Measurements from ENCODE around the gene ADAM12. TPM values are rescaled to one million over a fixed set of nuclear protein-coding genes. Genes with fewer than 3 reads are reported as not detected.

The ADAM12 gene
- total and polyA plus RNA-seq, 2 donors (not counting 1 experiment from before 2014, with no cell fraction given): 21.0 to 56.9 TPM

- H3K4me1 ChIP-seq (ENCODE audit: control insufficient read depth, extremely low read depth, insufficient read depth, low read length): no peaks in the 10 kb centered on the region
- no peak overlapping the region for H3K4me2 ChIP-seq (ENCODE audit: extremely low read depth, insufficient read depth, low read length)
- no peak overlapping the region for H3K9ac ChIP-seq (ENCODE audit: insufficient read depth, low read length)
Measured at GRCh38 chr10:126222736-126223511, 165.4 kb downstream of the ADAM12 start.

GRCh38 chr10:126221874-126222273 lies 166.4 kb downstream of the ADAM12 start:
- no peaks in the 10 kb centered on the region for H3K9me3 ChIP-seq (ENCODE audit: control insufficient read depth, insufficient read depth, low read depth, low read length)
- no peaks in the 10 kb centered on the region for H3K79me2 ChIP-seq (ENCODE audit: control insufficient read depth, insufficient read depth, low read length)

More at GRCh38 chr10:126222736-126223511, 165.4 kb downstream of the ADAM12 start:
- Histone ChIP-seq H4K20me1 (ENCODE audit: control insufficient read depth, extremely low read depth, insufficient read depth, low read length) (no peaks in the 10 kb centered on the region), H3K27ac (ENCODE audit: insufficient read depth, low read length) (no peak overlapping the region), H3K4me3 (replicated peaks in 1 of 4; ENCODE audit: control extremely low read depth in 1 of 4, insufficient read depth in 1 of 4, low read depth in 3 of 4, low read length in 4 of 4) (no peak overlapping the region), H3K36me3 (ENCODE audit: control insufficient read depth, insufficient read depth, low read length) (no peaks in the 10 kb centered on the region), H2AFZ (ENCODE audit: low read length) (no peak overlapping the region), H3K27me3 (ENCODE audit: control insufficient read depth, insufficient read depth, low read length) (no peaks in the 10 kb centered on the region), H3K79me2 (ENCODE audit: control insufficient read depth, insufficient read depth, low read length) (no peaks in the 10 kb centered on the region), H3K9me3 (ENCODE audit: control insufficient read depth, insufficient read depth, low read depth, low read length) (no peaks in the 10 kb centered on the region)
- no peak for TF ChIP-seq EZH2 (IDR thresholded peaks at IDR 0.05; ENCODE audit: low read length, missing control alignments)
- TF ChIP-seq, protein P1, sequence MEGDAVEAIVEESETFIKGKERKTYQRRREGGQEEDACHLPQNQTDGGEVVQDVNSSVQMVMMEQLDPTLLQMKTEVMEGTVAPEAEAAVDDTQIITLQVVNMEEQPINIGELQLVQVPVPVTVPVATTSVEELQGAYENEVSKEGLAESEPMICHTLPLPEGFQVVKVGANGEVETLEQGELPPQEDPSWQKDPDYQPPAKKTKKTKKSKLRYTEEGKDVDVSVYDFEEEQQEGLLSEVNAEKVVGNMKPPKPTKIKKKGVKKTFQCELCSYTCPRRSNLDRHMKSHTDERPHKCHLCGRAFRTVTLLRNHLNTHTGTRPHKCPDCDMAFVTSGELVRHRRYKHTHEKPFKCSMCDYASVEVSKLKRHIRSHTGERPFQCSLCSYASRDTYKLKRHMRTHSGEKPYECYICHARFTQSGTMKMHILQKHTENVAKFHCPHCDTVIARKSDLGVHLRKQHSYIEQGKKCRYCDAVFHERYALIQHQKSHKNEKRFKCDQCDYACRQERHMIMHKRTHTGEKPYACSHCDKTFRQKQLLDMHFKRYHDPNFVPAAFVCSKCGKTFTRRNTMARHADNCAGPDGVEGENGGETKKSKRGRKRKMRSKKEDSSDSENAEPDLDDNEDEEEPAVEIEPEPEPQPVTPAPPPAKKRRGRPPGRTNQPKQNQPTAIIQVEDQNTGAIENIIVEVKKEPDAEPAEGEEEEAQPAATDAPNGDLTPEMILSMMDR (conservative IDR thresholded peaks at IDR 0.05 in 1 of 2, IDR thresholded peaks at IDR 0.05 in 1 of 2; ENCODE audit: low read depth in 1 of 2, low read length in 2 of 2): no peak
- peak in 1 of 2 donors; percentile 79 for DNase-seq (ENCODE audit: low read depth in 2 of 2)

More at GRCh38 chr10:126221874-126222273, 166.4 kb downstream of the ADAM12 start:
- H3K4me3 ChIP-seq (replicated peaks in 1 of 4; ENCODE audit: control extremely low read depth in 1 of 4, insufficient read depth in 1 of 4, low read depth in 3 of 4, low read length in 4 of 4): no peak overlapping the region
- no peak overlapping the region for H2AFZ ChIP-seq (ENCODE audit: low read length)
- peaks cover under 1% of the 10 kb centered on the region for H3K4me1 ChIP-seq (ENCODE audit: control insufficient read depth, extremely low read depth, insufficient read depth, low read length)
- no peak overlapping the region for H3K27ac ChIP-seq (ENCODE audit: insufficient read depth, low read length)
- H3K36me3 ChIP-seq (ENCODE audit: control insufficient read depth, insufficient read depth, low read length): no peaks in the 10 kb centered on the region
- H3K4me2 ChIP-seq (ENCODE audit: extremely low read depth, insufficient read depth, low read length): no peak overlapping the region
- TF ChIP-seq EZH2 (IDR thresholded peaks at IDR 0.05; ENCODE audit: low read length, missing control alignments): no peak
- TF ChIP-seq, protein P1 (conservative IDR thresholded peaks at IDR 0.05 in 1 of 2, IDR thresholded peaks at IDR 0.05 in 1 of 2; ENCODE audit: low read depth in 1 of 2, low read length in 2 of 2): no peak
- H4K20me1 ChIP-seq (ENCODE audit: control insufficient read depth, extremely low read depth, insufficient read depth, low read length): no peaks in the 10 kb centered on the region
- no peak overlapping the region for H3K9ac ChIP-seq (ENCODE audit: insufficient read depth, low read length)
- no peaks in the 10 kb centered on the region for H3K27me3 ChIP-seq (ENCODE audit: control insufficient read depth, insufficient read depth, low read length)
- DNase-seq (ENCODE audit: low read depth in 2 of 2): no peak

Data from fibroblast of lung (primary cell).